H1 (cell line): ENCODE measurements around the gene CAMKK2. TPM values are rescaled to one million over a fixed set of nuclear protein-coding genes. Genes with fewer than 3 reads are reported as not detected.

Source experiments
- CTCF ChIA-PET: fragments of 300-600 bp; sonication (Branson Sonifier 250); formaldehyde crosslinking; loops from one replicate; lab custom pipeline; 2021; ENCODE audit not compliant: partially characterized antibody; lab: Charles Lee
- POLR2A ChIA-PET: fragments of 300-600 bp; sonication (Branson Sonifier 250); formaldehyde crosslinking; loops from one replicate; lab custom pipeline; 2021; ENCODE audit warnings: inconsistent platforms; ENCODE audit not compliant: partially characterized antibody; lab: Charles Lee
- DNase-seq, 2 experiments: peaks; one replicate each; pipeline versions ENCODE4 v3.0.0 to v3.0.0-alpha.2; 2010 to 2022; ENCODE audit warnings: low spot score in 2 of 2, low read depth in 1 of 2, mixed read lengths in 1 of 2
- FAIRE-seq: peaks from 2 replicates; lab custom pipeline; 2011; peaks lifted over from hg19 to GRCh38; lab: Jason Lieb, UNC
- H2AFZ ChIP-seq: 2 replicates; pipeline ENCODE4 v1.8.1; 2012; ENCODE audit warnings: low read length, inconsistent platforms
- H2AK5ac ChIP-seq: 2 replicates; pipeline ENCODE4 v1.6.1; 2013; ENCODE audit warnings: low read depth, low read length
- H2BK120ac ChIP-seq: replicated peaks from 2 replicates; pipeline ENCODE3; 2013; ENCODE audit warnings: low read depth, low read length, inconsistent platforms
- H2BK12ac ChIP-seq: 2 replicates; pipeline ENCODE4 v1.6.1; 2013; ENCODE audit warnings: low read depth, low read length
- H2BK15ac ChIP-seq: 2 replicates; pipeline ENCODE4 v1.6.1; 2013; ENCODE audit warnings: low read length
- H2BK20ac ChIP-seq: 2 replicates; pipeline ENCODE4 v1.6.1; 2013; ENCODE audit warnings: low read length
- H2BK5ac ChIP-seq: 2 replicates; pipeline ENCODE4 v1.6.1; 2013; ENCODE audit warnings: low read depth, low read length
- H3K14ac ChIP-seq: 2 replicates; pipeline ENCODE4 v1.6.1; 2013; ENCODE audit warnings: inconsistent platforms; ENCODE audit not compliant: insufficient read length
- H3K18ac ChIP-seq: 2 replicates; pipeline ENCODE4 v1.6.1; 2013; ENCODE audit warnings: low read length; ENCODE audit errors: extremely low read depth
- H3K23ac ChIP-seq: 2 replicates; pipeline ENCODE4 v1.6.1; 2013; ENCODE audit warnings: inconsistent platforms; ENCODE audit not compliant: insufficient read length
- H3K23me2 ChIP-seq: 2 replicates; pipeline ENCODE4 v1.6.1; 2013; ENCODE audit warnings: low read depth, low read length
- H3K27ac ChIP-seq: 2 replicates; pipeline ENCODE4 v1.6.1; 2011; ENCODE audit warnings: low read depth, low read length, inconsistent platforms
- H3K27me3 ChIP-seq, 4 experiments: replicated peaks in 1 of 4; 1 replicate in 1 of 4; 2 replicates in 3 of 4; pipeline versions ENCODE4 v1.6.1 to v1.8.1; 2011 to 2013; ENCODE audit warnings: low read length in 3 of 4, mild to moderate bottlenecking in 3 of 4, inconsistent platforms in 2 of 4, mixed read lengths in 2 of 4, moderate library complexity in 1 of 4; ENCODE audit not compliant: control insufficient read depth in 3 of 4, insufficient read depth in 3 of 4; ENCODE audit errors: extremely low read depth in 1 of 4
- H3K36me3 ChIP-seq, 4 experiments: 2 replicates each; pipeline versions ENCODE4 v1.6.1 to v1.8.1; 2011 to 2013; ENCODE audit warnings: mild to moderate bottlenecking in 4 of 4, low read length in 3 of 4, moderate library complexity in 2 of 4, control low read depth in 1 of 4, inconsistent platforms in 1 of 4; ENCODE audit not compliant: insufficient read depth in 4 of 4, control insufficient read depth in 2 of 4
- H3K4ac ChIP-seq: replicated peaks from 2 replicates; pipeline ENCODE3; 2013; ENCODE audit warnings: low read length, low read depth, mixed read lengths, inconsistent platforms; ENCODE audit not compliant: insufficient read length
- H3K4me1 ChIP-seq, 4 experiments: replicated peaks in 1 of 4; 1 replicate in 1 of 4; 2 replicates in 3 of 4; pipeline versions ENCODE4 v1.6.1 to v1.8.1; 2011 to 2013; ENCODE audit warnings: low read length in 3 of 4, inconsistent platforms in 2 of 4, mixed read lengths in 1 of 4; ENCODE audit not compliant: insufficient read depth in 4 of 4, control insufficient read depth in 3 of 4
- H3K4me2 ChIP-seq, 2 experiments: 2 replicates each; pipeline versions ENCODE4 v1.6.1 to v1.8.1; 2011 to 2013; ENCODE audit warnings: low read depth in 2 of 2, low read length in 2 of 2, control low read depth in 1 of 2, inconsistent platforms in 1 of 2, mild to moderate bottlenecking in 1 of 2; ENCODE audit not compliant: insufficient read depth in 1 of 2
- H3K4me3 ChIP-seq, 4 experiments: fragments of 200-600, 300-600 bp in 1 of 4; sonication (generic), shearing (Covaris generic), sonication (Bioruptor Twin) in 1 of 4; 2 replicates each; pipeline versions ENCODE4 v1.5.1 to v1.8.1; 2011 to 2016; ENCODE audit warnings: low read length in 4 of 4, low read depth in 3 of 4, control low read depth in 2 of 4, inconsistent platforms in 2 of 4, mild to moderate bottlenecking in 2 of 4, mixed read lengths in 1 of 4, moderate library complexity in 1 of 4; ENCODE audit not compliant: insufficient read depth in 2 of 4; ENCODE audit errors: extremely low read depth in 1 of 4
- H3K56ac ChIP-seq: replicated peaks from 2 replicates; pipeline ENCODE3; 2013; ENCODE audit warnings: low read depth, mild to moderate bottlenecking, mixed read lengths, low read length, inconsistent platforms; ENCODE audit not compliant: insufficient read length
- H3K79me1 ChIP-seq: 2 replicates; pipeline ENCODE4 v1.6.1; 2013; ENCODE audit warnings: low read depth, low read length, control low read depth
- H3K79me2 ChIP-seq, 2 experiments: 2 replicates each; pipeline versions ENCODE4 v1.6.1 to v1.8.1; 2012 to 2013; ENCODE audit warnings: low read length in 2 of 2, mild to moderate bottlenecking in 2 of 2, inconsistent platforms in 1 of 2; ENCODE audit not compliant: insufficient read depth in 2 of 2, control insufficient read depth in 1 of 2
- H3K9ac ChIP-seq, 4 experiments: replicated peaks in 1 of 4; 1 replicate in 1 of 4; 2 replicates in 3 of 4; pipeline versions ENCODE4 v1.6.1 to v1.8.1; 2011 to 2013; ENCODE audit warnings: low read depth in 3 of 4, low read length in 3 of 4, control low read depth in 2 of 4, mild to moderate bottlenecking in 2 of 4, moderate library complexity in 2 of 4, inconsistent platforms in 1 of 4; ENCODE audit errors: extremely low read depth in 1 of 4
- H3K9me3 ChIP-seq, 2 experiments: 2 replicates each; pipeline versions ENCODE4 v1.6.1 to v1.8.1; 2012 to 2013; ENCODE audit warnings: mild to moderate bottlenecking in 2 of 2, moderate library complexity in 2 of 2, control low read depth in 1 of 2, inconsistent platforms in 1 of 2, low read depth in 1 of 2, low read length in 1 of 2, mixed read lengths in 1 of 2; ENCODE audit not compliant: insufficient read depth in 2 of 2
- H4K20me1 ChIP-seq, 2 experiments: replicated peaks in 1 of 2; 2 replicates each; pipeline versions ENCODE3 to v1.8.1; 2011 to 2013; ENCODE audit warnings: inconsistent platforms in 2 of 2, low read length in 2 of 2, mild to moderate bottlenecking in 1 of 2; ENCODE audit not compliant: insufficient read depth in 2 of 2, control insufficient read depth in 1 of 2
- H4K5ac ChIP-seq: 2 replicates; pipeline ENCODE4 v1.6.1; 2013; ENCODE audit warnings: low read length, low read depth, mixed read lengths, inconsistent platforms; ENCODE audit not compliant: insufficient read length
- H4K8ac ChIP-seq: 2 replicates; pipeline ENCODE4 v1.8.0; 2013; ENCODE audit warnings: mild to moderate bottlenecking, moderate library complexity, low read length, inconsistent platforms; ENCODE audit not compliant: insufficient read depth; ENCODE audit errors: extremely low read depth
- H4K91ac ChIP-seq: replicated peaks from 2 replicates; pipeline ENCODE3; 2013; ENCODE audit warnings: low read length, mixed read lengths, inconsistent platforms; ENCODE audit not compliant: insufficient read length
- BCL11A ChIP-seq, 2 experiments: IDR thresholded peaks; one replicate each; pipeline ENCODE4 v1.6.1; 2011; ENCODE audit warnings: low read depth in 2 of 2, low read length in 2 of 2, mild to moderate bottlenecking in 2 of 2
- CREB1 ChIP-seq: IDR thresholded peaks from 2 replicates; pipeline ENCODE4 v1.6.1; 2012; ENCODE audit warnings: inconsistent platforms
- GTF2F1 ChIP-seq: IDR thresholded peaks from 2 replicates; pipeline ENCODE4 v1.6.1; 2012; ENCODE audit warnings: low read depth, low read length, improper control_type of control experiment, borderline replicate concordance
- KDM4A ChIP-seq: IDR thresholded peaks from one replicate; pipeline ENCODE4 v1.7.1; 2012; ENCODE audit warnings: low read depth, mild to moderate bottlenecking, moderate library complexity, low read length, inconsistent platforms; ENCODE audit not compliant: severe bottlenecking
- MAX ChIP-seq: IDR thresholded peaks from 2 replicates; pipeline ENCODE4 v1.6.1; 2012; ENCODE audit warnings: inconsistent platforms
- NRF1 ChIP-seq: IDR thresholded peaks from 2 replicates; pipeline ENCODE4 v1.6.1; 2011; ENCODE audit warnings: mild to moderate bottlenecking, low read depth, low read length, improper control_type of control experiment
- POLR2AphosphoS5 ChIP-seq: IDR thresholded peaks from 2 replicates; pipeline ENCODE4 v1.6.1; 2011; ENCODE audit warnings: low read depth, low read length
- SIX5 ChIP-seq: IDR thresholded peaks from 2 replicates; pipeline ENCODE4 v1.6.1; 2011; ENCODE audit warnings: mild to moderate bottlenecking, low read depth, low read length
- TBP ChIP-seq: IDR thresholded peaks from 2 replicates; pipeline ENCODE4 v1.6.1; 2011; ENCODE audit warnings: low read depth, low read length, improper control_type of control experiment
- USF2 ChIP-seq: IDR thresholded peaks from 2 replicates; pipeline ENCODE4 v1.6.1; 2011; ENCODE audit warnings: low read length, improper control_type of control experiment
- YY1 ChIP-seq: IDR thresholded peaks from 2 replicates; pipeline ENCODE4 v1.6.1; 2011; ENCODE audit warnings: low read depth, mild to moderate bottlenecking, low read length
- WGBS, 2 experiments: shearing (Covaris generic) in 1 of 2; methylation state at CpG; one replicate each; pipeline versions ENCODE4 v1.1.6 to v1.1.7; 2013 to 2015; ENCODE audit warnings: low lambda C conversion rate in 2 of 2, mixed read lengths in 2 of 2, inconsistent platforms in 1 of 2, low coverage in 1 of 2, missing lambda C conversion rate in 1 of 2; ENCODE audit not compliant: insufficient replicate concordance in 2 of 2, insufficient coverage in 1 of 2, insufficient read length in 1 of 2; ENCODE audit errors: extremely low coverage in 1 of 2, missing lambda C conversion rate in 1 of 2; 5-methylcytosine and 5-hydroxymethylcytosine counted together
- polyA plus RNA-seq, 7 experiments: library from polyadenylated mRNA; depleted of rRNA in 3 of 7; stranded (reverse) in 5 of 7; unstranded in 2 of 7; fragments of >200 nt in 5 of 7; fragments of 200-250 nt in 2 of 7; gene quantifications; 1 replicate in 5 of 7; 2 replicates in 1 of 7; 4 replicates in 1 of 7; pipeline versions ENCODE4 v1.2.1 to v1.2.3, GENCODE V29; 2011 to 2013; ENCODE audit warnings: missing spikeins in 2 of 7, mixed read lengths in 2 of 7
- total RNA-seq: library from RNA; stranded (reverse); fragmentation: NEBNext Ultra II Directional; extraction: Animal tissue kit (Norgen Biotek cat#: 25700); gene quantifications from 2 replicates; pipeline ENCODE4 v1.2.1, GENCODE V29; 2021

CAMKK2 gene
- total and polyA plus RNA-seq, 2 of the 8 experiments (the other 6 are each of a cell fraction or from before 2014, with no cell fraction given): 29.6 to 30.6 TPM

GRCh38 chr12:121288986-121289385 is 7.5 kb downstream of the CAMKK2 start:
- H3K4me2 ChIP-seq: 0 out of 4 replicates have a peak overlapping the region, but pooled peaks of 1 of the 2 experiments have one; percentile 8
- TF ChIP-seq CREB1 (no peak), GTF2F1 (no peak), MAX (no peak), NRF1 (no peak), POLR2AphosphoS5 (no peak), KDM4A (no peak), USF2 (no peak), BCL11A (IDR thresholded peaks at IDR 0.05; ENCODE audit: low read depth in 2 of 2, low read length in 2 of 2) (no peak), SIX5 (no peak), YY1 (no peak), TBP (no peak)

More at GRCh38 chr12:121288986-121289385, 7.5 kb downstream of the CAMKK2 start:
- H3K18ac ChIP-seq: no peak overlapping the region
- H3K56ac ChIP-seq: no peak overlapping the region
- ChIA-PET CTCF (interaction anchor here (1.6 kb wide), 1 partner anchor 45 kb away, joined by 9 read pairs; no protein-coding TSS in a partner anchor), POLR2A (no interaction called here)
- H3K9ac ChIP-seq: no peak overlapping the region
- H4K8ac ChIP-seq: no peak overlapping the region
- no peak overlapping the region for H4K5ac ChIP-seq
- no peak overlapping the region for H2BK120ac ChIP-seq
- peaks cover 0 to 2% of the 10 kb centered on the region in 2 experiments for H4K20me1 ChIP-seq
- no peak overlapping the region for H2BK20ac ChIP-seq
- H3K79me1 ChIP-seq: peaks cover 7% of the 10 kb centered on the region
- H2BK12ac ChIP-seq: no peak overlapping the region
- DNase-seq (no peak), FAIRE-seq (no peak)
- no peak overlapping the region for H2AK5ac ChIP-seq
- H4K91ac ChIP-seq: no peak overlapping the region
- no peaks in the 10 kb centered on the region for H3K23me2 ChIP-seq
- H3K27me3 ChIP-seq: no peaks in the 10 kb centered on the region
- peaks cover 0 to 10% of the 10 kb centered on the region in 2 experiments; a peak in 1 of 4 replicates for H3K79me2 ChIP-seq
- no peak overlapping the region for H3K4ac ChIP-seq
- no peak overlapping the region for H2AFZ ChIP-seq
- no peak overlapping the region for H2BK5ac ChIP-seq
- H3K36me3 ChIP-seq: no peaks in the 10 kb centered on the region; a peak in 2 of 8 replicates
- H3K27ac ChIP-seq: no peak overlapping the region
- no peak overlapping the region for H2BK15ac ChIP-seq
- H3K14ac ChIP-seq: no peak overlapping the region
- no peak overlapping the region for H3K4me3 ChIP-seq
- H3K23ac ChIP-seq: no peak overlapping the region
- peaks cover 0 to 7% (median 5%) of the 10 kb centered on the region in 4 experiments; a peak in 6 of 7 replicates for H3K4me1 ChIP-seq
- H3K9me3 ChIP-seq: no peaks in the 10 kb centered on the region
- 65% methylated on average over 9 of the region's 9 CpGs; no CpG with 5 or more reads in 1 of the 2 experiments for WGBS, 2 experiments
